HepG2 (cell line): ENCODE results near the gene CCDC102B. TPM values are rescaled to one million over a fixed set of nuclear protein-coding genes. Genes with fewer than 3 reads are reported as not detected.

ENCODE experiments used
- ATAC-seq: fragments of 200-7000 bp; cut with Tn5 transposase; 3 replicates; pipeline ENCODE4 v1.9.1; 2020; ENCODE audit warnings: mild to moderate bottlenecking, moderate library complexity
- BruUV-seq: library from RNA; stranded (reverse); fragments of 400-500 nt; replicated peaks from 2 replicates; lab custom pipeline; 2021; lab: Mats Ljungman, UMichigan
- CTCF ChIA-PET: fragments of 300-600 bp; formaldehyde crosslinking; extraction: SDS; loops from one replicate; lab custom pipeline; 2021; ENCODE audit warnings: low total read pairs, inconsistent platforms, low intra/inter-chr PET ratio; lab: Yijun Ruan, JAX
- POLR2A ChIA-PET: fragments of 350-600 bp; sonication (Branson Sonifier 250); formaldehyde crosslinking; loops from one replicate; lab custom pipeline; 2020; ENCODE audit warnings: antibody characterized with exemption, inconsistent platforms; lab: Yijun Ruan, JAX
- DNase-seq: peaks from one replicate; pipeline ENCODE4 v3.0.0-alpha.2; 2015; ENCODE audit warnings: low spot score
- FAIRE-seq: peaks from 3 replicates; lab custom pipeline; 2011; peaks lifted over from hg19 to GRCh38; lab: Jason Lieb, UNC
- H2AFZ ChIP-seq: one replicate; pipeline ENCODE4 v1.6.1; 2011; ENCODE audit warnings: low read length, inconsistent platforms
- H3K27ac ChIP-seq: fragments of 300-600 bp; 3 replicates; pipeline ENCODE4 v1.8.0; 2011; ENCODE audit warnings: mixed run types, mild to moderate bottlenecking, mixed read lengths, low read length, inconsistent platforms; ENCODE audit not compliant: insufficient read depth; ENCODE audit errors: extremely low read length
- H3K27me3 ChIP-seq, 2 experiments: fragments of 200-600 bp in 1 of 2; 2 replicates in 1 of 2; 3 replicates in 1 of 2; pipeline versions ENCODE4 v1.6.0 to v1.8.0; 2011; ENCODE audit warnings: low read length in 2 of 2, mild to moderate bottlenecking in 2 of 2, moderate library complexity in 2 of 2, inconsistent platforms in 1 of 2; ENCODE audit not compliant: insufficient read depth in 2 of 2, control insufficient read depth in 1 of 2
- H3K36me3 ChIP-seq, 2 experiments: fragments of 200-600 bp in 1 of 2; replicated peaks in 1 of 2; 2 replicates in 1 of 2; 3 replicates in 1 of 2; pipeline versions ENCODE4 v1.5.1 to v1.8.0; 2011; ENCODE audit warnings: low read length in 2 of 2, inconsistent platforms in 1 of 2; ENCODE audit not compliant: insufficient read depth in 2 of 2, control insufficient read depth in 1 of 2
- H3K4me1 ChIP-seq: 2 replicates; pipeline ENCODE4 v1.5.1; 2012; ENCODE audit warnings: low read length, inconsistent platforms; ENCODE audit not compliant: insufficient read depth
- H3K4me2 ChIP-seq: 2 replicates; pipeline ENCODE4 v1.6.0; 2011; ENCODE audit warnings: low read depth, low read length, inconsistent platforms
- H3K4me3 ChIP-seq, 3 experiments: fragments of 200-600 bp in 1 of 3; sonication (generic), shearing (Covaris generic) in 1 of 3; replicated peaks in 1 of 3; 2 replicates each; pipeline ENCODE4 v1.5.1; 2011 to 2016; ENCODE audit warnings: low read length in 3 of 3, inconsistent platforms in 2 of 3, low read depth in 2 of 3, mild to moderate bottlenecking in 2 of 3, control low read depth in 1 of 3, mixed read lengths in 1 of 3; ENCODE audit not compliant: insufficient read depth in 1 of 3
- H3K79me2 ChIP-seq: one replicate; pipeline ENCODE4 v1.6.1; 2011; ENCODE audit warnings: low read length, inconsistent platforms; ENCODE audit not compliant: insufficient read depth
- H3K9ac ChIP-seq: 2 replicates; pipeline ENCODE4 v1.6.0; 2011; ENCODE audit warnings: mild to moderate bottlenecking, low read depth, low read length, inconsistent platforms; ENCODE audit not compliant: insufficient read depth
- H3K9me3 ChIP-seq: 2 replicates; pipeline ENCODE4 v1.5.1; 2012; ENCODE audit warnings: mild to moderate bottlenecking, low read length
- H4K20me1 ChIP-seq: 2 replicates; pipeline ENCODE4 v1.6.0; 2011; ENCODE audit warnings: inconsistent platforms, mild to moderate bottlenecking, low read length, moderate library complexity; ENCODE audit not compliant: insufficient read depth
- DZIP1 ChIP-seq: sonication (generic); formaldehyde crosslinking; IDR thresholded peaks from 2 replicates; pipeline ENCODE4 v1.5.0; 2020; ENCODE audit warnings: mild to moderate bottlenecking, missing genetic modification reagents
- E2F5 ChIP-seq: sonication (generic); formaldehyde crosslinking; conservative IDR thresholded peaks from 2 replicates; pipeline ENCODE4 v1.4.0; 2020; ENCODE audit warnings: missing genetic modification reagents
- FOXP1 ChIP-seq, 2 experiments: fragments of 450-650 bp in 1 of 2; IDR thresholded peaks; 2 replicates each; pipeline ENCODE4 v1.6.1; 2017 to 2018; ENCODE audit warnings: antibody characterized with exemption in 1 of 2
- RFX3 ChIP-seq: IDR thresholded peaks from 2 replicates; pipeline ENCODE4 v1.6.1; 2016; ENCODE audit warnings: missing biosample characterization, missing genetic modification reagents
- SIX1 ChIP-seq: sonication (generic); formaldehyde crosslinking; IDR thresholded peaks from 2 replicates; pipeline ENCODE4 v1.4.0; 2020; ENCODE audit warnings: missing genetic modification reagents, borderline replicate concordance
- SOX13 ChIP-seq, 3 experiments: fragments of 450-650 bp in 1 of 3; sonication (generic) in 1 of 3; formaldehyde crosslinking in 1 of 3; IDR thresholded peaks in 2 of 3; conservative IDR thresholded peaks in 1 of 3; 2 replicates each; pipeline versions ENCODE4 v1.5.0 to v1.6.1; 2016 to 2020; ENCODE audit warnings: antibody characterized with exemption in 1 of 3, mild to moderate bottlenecking in 1 of 3, missing compliant biosample characterization in 1 of 3, missing genetic modification reagents in 1 of 3, moderate library complexity in 1 of 3
- SRSF4 ChIP-seq: fragments of 200-400 bp; formaldehyde crosslinking; IDR thresholded peaks from one replicate; pipeline ENCODE4 v1.6.1; 2018; ENCODE audit warnings: mild to moderate bottlenecking, low read depth, low read length, moderate library complexity; ENCODE audit not compliant: poor library complexity, severe bottlenecking
- ZBTB20 ChIP-seq: sonication (generic); formaldehyde crosslinking; IDR thresholded peaks from 2 replicates; pipeline ENCODE4 v1.8.1; 2023; ENCODE audit warnings: missing genetic modification reagents, low read depth, mild to moderate bottlenecking, borderline replicate concordance
- ZNF572 ChIP-seq: sonication (generic); formaldehyde crosslinking; IDR thresholded peaks from 2 replicates; pipeline ENCODE4 v1.5.1; 2020; ENCODE audit warnings: mild to moderate bottlenecking, missing genetic modification reagents
- ZNF660 ChIP-seq: sonication (generic); formaldehyde crosslinking; IDR thresholded peaks from 2 replicates; pipeline ENCODE4 v1.5.1; 2020; ENCODE audit warnings: mild to moderate bottlenecking, low read depth, missing genetic modification reagents, borderline replicate concordance
- ZNF776 ChIP-seq: sonication (generic); formaldehyde crosslinking; IDR thresholded peaks from 2 replicates; pipeline ENCODE4 v1.4.0; 2020; ENCODE audit warnings: mild to moderate bottlenecking, missing genetic modification reagents
- WGBS: methylation state at CpG from one replicate; pipeline ENCODE4 v1.1.6; 2017; ENCODE audit warnings: low lambda C conversion rate; 5-methylcytosine and 5-hydroxymethylcytosine counted together
- in situ Hi-C: cut with HindIII; loops from 2 replicates; pipeline ENCODE4 v1.10.0; 2017; ENCODE audit warnings: low pct_unique_long_range_greater_than_20kb; ENCODE audit not compliant: extremely low pct_ligation_motif_present
- intact Hi-C: fragments of 100-400 bp; cut with micrococcal nuclease; formaldehyde crosslinking; loops from one replicate; pipeline ENCODE4 v1.10.0; 2022; ENCODE audit not compliant: unreplicated experiment
- polyA plus RNA-seq, 8 experiments: library from polyadenylated mRNA; depleted of rRNA in 3 of 8; stranded (reverse) in 7 of 8; unstranded in 1 of 8; fragments of >200 nt; fragmentation: Illumina TruSeq in 4 of 8; extraction: Trizol in 4 of 8; gene quantifications; 2 replicates each; pipeline versions ENCODE4 v1.2.1 to v1.2.3, GENCODE V29; 2011 to 2016; ENCODE audit warnings: low read depth in 4 of 8, missing spikeins in 1 of 8, mixed read lengths in 1 of 8; ENCODE audit not compliant: insufficient read depth in 1 of 8
- total RNA-seq, 5 experiments: library from RNA; depleted of rRNA; stranded (reverse); fragments of >200 nt; fragmentation: Illumina TruSeq; extraction: Trizol; gene quantifications; 2 replicates each; pipeline ENCODE4 v1.2.3, GENCODE V29; 2016; ENCODE audit warnings: low read depth in 1 of 5

The CCDC102B gene
- total and polyA plus RNA-seq, 2 of the 13 experiments (the other 11 are each of a cell fraction or from before 2014, with no cell fraction given) = 2.3 to 3.7 TPM

DNA sequence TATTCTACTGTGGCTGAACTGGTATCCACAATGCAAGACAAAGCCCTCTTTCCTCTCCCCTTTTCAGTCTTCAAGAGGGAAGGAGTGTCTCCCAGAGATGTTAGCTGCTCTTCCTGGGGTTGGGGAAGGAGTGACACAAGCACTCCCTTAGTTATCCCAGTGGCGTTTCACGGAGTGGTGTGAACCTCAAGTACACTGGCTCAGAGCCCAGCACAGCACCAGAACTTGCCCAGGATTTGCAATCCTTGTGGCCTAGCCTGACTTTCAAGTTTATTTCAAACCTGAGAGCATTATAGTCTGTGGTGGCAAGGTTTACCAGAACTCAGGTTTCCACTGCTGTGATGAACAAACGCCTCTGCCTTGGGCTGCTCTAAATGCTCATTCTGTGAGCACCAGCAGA is 162.5 kb downstream of the CCDC102B start (continued):
- TF ChIP-seq E2F5 (CRISPR knock-in tag) (no peak), RFX3 (CRISPR knock-in tag) (no peak), DZIP1 (CRISPR knock-in tag) (no peak), FOXP1 (IDR thresholded peaks at IDR 0.05) (no peak), FOXP1 (CRISPR knock-in tag; IDR thresholded peaks at IDR 0.05) (no peak)
- TF ChIP-seq, all 625 proteins: peak for 0

- H2AFZ ChIP-seq = no peak overlapping the region
- BruUV-seq = no TSS peak
- DNase-seq (no peak), FAIRE-seq (no peak), ATAC-seq (no peak)
- no peaks in the 10 kb centered on the region for H3K79me2 ChIP-seq
- H4K20me1 ChIP-seq = no peaks in the 10 kb centered on the region
- H3K4me3 ChIP-seq = no peak overlapping the region
- ChIA-PET CTCF (no interaction called here), POLR2A (no interaction called here)
- no peaks in the 10 kb centered on the region for H3K4me1 ChIP-seq
- H3K4me2 ChIP-seq = no peak overlapping the region
- intact Hi-C loops (no loop called here), in situ Hi-C loops (no loop called here)
- no peaks in the 10 kb centered on the region for H3K36me3 ChIP-seq
- 16% methylated on average over 3 of the region's 3 CpGs for WGBS
- H3K9ac ChIP-seq = no peak overlapping the region
- H3K27me3 ChIP-seq = no peaks in the 10 kb centered on the region
- no peak overlapping the region for H3K27ac ChIP-seq
- H3K9me3 ChIP-seq = no peaks in the 10 kb centered on the region
- TF ChIP-seq SRSF4 = no peak
- TF ChIP-seq ZNF660 = no peak
- no peak for TF ChIP-seq SIX1 (CRISPR knock-in tag)
- no peak for TF ChIP-seq ZBTB20 (CRISPR knock-in tag)
- no peak for TF ChIP-seq ZNF776
- TF ChIP-seq ZNF572 = no peak
- TF ChIP-seq SOX13 (IDR thresholded peaks at IDR 0.05) = no peak
- no peak for TF ChIP-seq SOX13 (CRISPR knock-in tag; conservative IDR thresholded peaks at IDR 0.05 in 1 of 2, IDR thresholded peaks at IDR 0.05 in 1 of 2)
These were observed 164.7 kb downstream of the CCDC102B start for GRCh38 chr18:68962623-68963022.
